Smooth muscle cell (in vitro differentiated cells): Measurements from ENCODE around the gene TMEM208. TPM values are rescaled to one million over a fixed set of nuclear protein-coding genes. Genes with fewer than 3 reads are reported as not detected.

Source experiments
- DNase-seq: peaks from one replicate; lab custom pipeline; 2025; ENCODE audit not compliant: unreplicated experiment; lab: John Stamatoyannopoulos, UW
- H2AFZ ChIP-seq: fragments of 200-600 bp; sonication (generic); 2 replicates; pipeline ENCODE4 v1.6.0; 2016; ENCODE audit warnings: antibody characterized with exemption, low read depth, mild to moderate bottlenecking
- H3F3A ChIP-seq: fragments of 200-600 bp; sonication (generic); 2 replicates; pipeline ENCODE4 v1.6.0; 2017; ENCODE audit warnings: antibody characterized with exemption, low read depth
- H3K27ac ChIP-seq: fragments of 200-600 bp; sonication (generic); 2 replicates; pipeline ENCODE4 v1.5.1; 2016; ENCODE audit warnings: low read depth, mild to moderate bottlenecking
- H3K27me3 ChIP-seq: fragments of 200-600 bp; sonication (generic); 2 replicates; pipeline ENCODE4 v1.6.1; 2016; ENCODE audit warnings: low read depth, mild to moderate bottlenecking
- H3K36me3 ChIP-seq: fragments of 200-600 bp; sonication (generic); 2 replicates; pipeline ENCODE4 v1.5.1; 2016; ENCODE audit warnings: low read depth
- H3K4me1 ChIP-seq: fragments of 200-600 bp; sonication (generic); 2 replicates; pipeline ENCODE4 v1.5.1; 2016; ENCODE audit warnings: low read depth
- H3K4me2 ChIP-seq: fragments of 200-600 bp; sonication (generic); 2 replicates; pipeline ENCODE4 v1.6.0; 2016; ENCODE audit warnings: mild to moderate bottlenecking
- H3K4me3 ChIP-seq: fragments of 200-600 bp; sonication (generic); 2 replicates; pipeline ENCODE4 v1.5.1; 2016; ENCODE audit warnings: mild to moderate bottlenecking
- H3K79me2 ChIP-seq: fragments of 200-600 bp; sonication (generic); 2 replicates; pipeline ENCODE4 v1.6.0; 2016; ENCODE audit warnings: low read depth, mild to moderate bottlenecking
- H3K9ac ChIP-seq: fragments of 200-600 bp; sonication (generic); 2 replicates; pipeline ENCODE4 v1.6.0; 2016; ENCODE audit warnings: low read depth
- H3K9me3 ChIP-seq: fragments of 200-600 bp; sonication (generic); replicated peaks from 2 replicates; pipeline ENCODE4 v1.5.1; 2016; ENCODE audit warnings: low read depth
- H4K20me1 ChIP-seq: fragments of 200-600 bp; sonication (generic); 2 replicates; pipeline ENCODE4 v1.6.0; 2016; ENCODE audit warnings: low read depth
- CTCF ChIP-seq: fragments of 200-600 bp; sonication (generic); IDR thresholded peaks from 2 replicates; pipeline ENCODE4 v1.5.1; 2017; ENCODE audit warnings: borderline replicate concordance, mild to moderate bottlenecking, antibody characterized with exemption; ENCODE audit not compliant: insufficient read depth, poor library complexity, severe bottlenecking
- WGBS: methylation state at CpG from one replicate; pipeline ENCODE4 v1.1.7; 2016; ENCODE audit warnings: low lambda C conversion rate; 5-methylcytosine and 5-hydroxymethylcytosine counted together
- polyA plus RNA-seq: library from polyadenylated mRNA; unstranded; fragments of >200 nt; fragmentation: Nextera tagmentation; extraction: Ambion mirVana; gene quantifications from 2 replicates; pipeline ENCODE4 v1.2.1, GENCODE V29; 2016
- total RNA-seq: library from RNA; depleted of rRNA; stranded (reverse); fragments of >200 nt; gene quantifications from 2 replicates; pipeline ENCODE4 v1.2.3, GENCODE V29; 2014

TMEM208 gene
- total RNA-seq (45.4 and 56.9 TPM in 2 replicates), polyA plus RNA-seq (156 and 171 TPM in 2 replicates)

- no peaks in the 10 kb centered on the region for H3K36me3 ChIP-seq
- H3F3A ChIP-seq: no peaks in the 10 kb centered on the region
- H3K9ac ChIP-seq: peak within 1 kb of the TSS; percentile 92
- peak within 1 kb of the TSS; percentile 78 for H2AFZ ChIP-seq
- peak within 1 kb of the TSS; percentile 80 for H3K4me3 ChIP-seq
- peak; percentile 90 for DNase-seq
- H3K9me3 ChIP-seq: no peaks in the 10 kb centered on the region
- no peak for TF ChIP-seq CTCF
- H3K27me3 ChIP-seq: no peaks in the 10 kb centered on the region
- H3K79me2 ChIP-seq: peaks cover 21% of the 10 kb centered on the region
- WGBS: 1% methylated on average over 46 of the region's 46 CpGs
- peaks cover 10% of the 10 kb centered on the region for H3K4me1 ChIP-seq
- no peaks in the 10 kb centered on the region for H4K20me1 ChIP-seq
- peak within 1 kb of the TSS; percentile 60 for H3K27ac ChIP-seq
- H3K4me2 ChIP-seq: peak within 1 kb of the TSS; percentile 97
Measured at GRCh38 chr16:67226804-67227566, at the start of gene TMEM208. Gene TMEM208 (plus strand): TSS chr16:67227130. CDS start chr16:67227219, 89 bp downstream.

- Histone ChIP-seq H3K4me1 (peaks cover 8% of the 10 kb centered on the region), H4K20me1 (peaks cover 43% of the 10 kb centered on the region), H3K79me2 (peaks cover 7% of the 10 kb centered on the region), H3K4me2 (peak overlapping the region; percentile 90), H3K4me3 (peak overlapping the region; percentile 50), H3F3A (no peaks in the 10 kb centered on the region), H3K36me3 (no peaks in the 10 kb centered on the region), H3K9ac (no peak overlapping the region), H2AFZ (no peak overlapping the region), H3K27ac (no peak overlapping the region), H3K9me3 (no peaks in the 10 kb centered on the region), H3K27me3 (no peaks in the 10 kb centered on the region)
- no peak for TF ChIP-seq CTCF
- WGBS: 9% methylated on average over 48 of the region's 73 CpGs
- peak; percentile 43 for DNase-seq
Measured at GRCh38 chr16:67177743-67178699, 48.9 kb upstream of the TMEM208 start.

- H3K4me2 ChIP-seq: no peak overlapping the region
- 92% methylated on average over 13 of the region's 13 CpGs for WGBS
- H3K36me3 ChIP-seq: no peaks in the 10 kb centered on the region
- H3K27me3 ChIP-seq: no peaks in the 10 kb centered on the region
- no peak overlapping the region for H2AFZ ChIP-seq
- H3K4me1 ChIP-seq: peaks cover 11% of the 10 kb centered on the region
- DNase-seq: no peak
- no peak for TF ChIP-seq CTCF
- no peaks in the 10 kb centered on the region for H3F3A ChIP-seq
- H3K9me3 ChIP-seq: no peaks in the 10 kb centered on the region
- peaks cover 43% of the 10 kb centered on the region for H4K20me1 ChIP-seq
- H3K27ac ChIP-seq: no peak overlapping the region
- H3K9ac ChIP-seq: no peak overlapping the region
- H3K79me2 ChIP-seq: peaks cover 10% of the 10 kb centered on the region
- H3K4me3 ChIP-seq: no peak overlapping the region
Measured at GRCh38 chr16:67179421-67180080, 47.4 kb upstream of the TMEM208 start.
